GM12878 (cell line): ENCODE measurements around the gene CMYA5.

Source experiments
- CTCF ChIP-seq, 3 experiments: IDR thresholded peaks in 2 of 3; conservative IDR thresholded peaks in 1 of 3; 2 replicates each; pipeline ENCODE4 v1.5.1; 2011; ENCODE audit warnings: low read depth in 3 of 3, low read length in 3 of 3, mild to moderate bottlenecking in 3 of 3, control low read depth in 2 of 3, moderate library complexity in 2 of 3, inconsistent platforms in 1 of 3, mixed read lengths in 1 of 3; ENCODE audit not compliant: control insufficient read depth in 2 of 3, insufficient read depth in 1 of 3; ENCODE audit errors: extremely low read depth in 1 of 3
- FOS ChIP-seq: IDR thresholded peaks from 3 replicates; pipeline ENCODE4 v1.6.1; 2011; ENCODE audit warnings: borderline replicate concordance; ENCODE audit not compliant: insufficient read length; ENCODE audit errors: extremely low read depth
- MYC ChIP-seq: IDR thresholded peaks from 2 replicates; pipeline ENCODE4 v1.6.1; 2011; ENCODE audit warnings: mild to moderate bottlenecking, low read length, moderate library complexity, inconsistent platforms; ENCODE audit not compliant: insufficient read depth, insufficient replicate concordance, insufficient read length, severe bottlenecking
- POLR2AphosphoS5 ChIP-seq: IDR thresholded peaks from 2 replicates; pipeline ENCODE4 v1.6.1; 2011; ENCODE audit warnings: mild to moderate bottlenecking, low read length, inconsistent platforms
- SUZ12 ChIP-seq: fragments of 200-600 bp; sonication (generic); IDR thresholded peaks from one replicate; pipeline ENCODE4 v1.6.1; 2018; ENCODE audit warnings: antibody characterized with exemption, mild to moderate bottlenecking; ENCODE audit not compliant: unreplicated experiment
- YY1 ChIP-seq: IDR thresholded peaks from 2 replicates; pipeline ENCODE4 v1.6.1; 2011; ENCODE audit warnings: low read depth, mild to moderate bottlenecking, low read length

GRCh38 chr5:79666758-79667157 lies 22.9 kb upstream of the CMYA5 start:
- TF ChIP-seq MYC: no peak
- TF ChIP-seq SUZ12: no peak
- TF ChIP-seq YY1: no peak
- no peak for TF ChIP-seq FOS
- no peak for TF ChIP-seq CTCF (IDR thresholded peaks at IDR 0.05 in 2 of 3, conservative IDR thresholded peaks at IDR 0.05 in 1 of 3; ENCODE audit: control insufficient read depth in 2 of 3, extremely low read depth in 1 of 3, insufficient read depth in 1 of 3, low read depth in 3 of 3, low read length in 3 of 3)
- no peak for TF ChIP-seq POLR2AphosphoS5
